ENCODE results near the gene D2HGDH. TPM values are rescaled to one million over a fixed set of nuclear protein-coding genes. Genes with fewer than 3 reads are reported as not detected.

Gene D2HGDH
- total RNA-seq, 4 donors from 2014 or later: 5.3 to 54.4 (median 13.7) TPM

DNA sequence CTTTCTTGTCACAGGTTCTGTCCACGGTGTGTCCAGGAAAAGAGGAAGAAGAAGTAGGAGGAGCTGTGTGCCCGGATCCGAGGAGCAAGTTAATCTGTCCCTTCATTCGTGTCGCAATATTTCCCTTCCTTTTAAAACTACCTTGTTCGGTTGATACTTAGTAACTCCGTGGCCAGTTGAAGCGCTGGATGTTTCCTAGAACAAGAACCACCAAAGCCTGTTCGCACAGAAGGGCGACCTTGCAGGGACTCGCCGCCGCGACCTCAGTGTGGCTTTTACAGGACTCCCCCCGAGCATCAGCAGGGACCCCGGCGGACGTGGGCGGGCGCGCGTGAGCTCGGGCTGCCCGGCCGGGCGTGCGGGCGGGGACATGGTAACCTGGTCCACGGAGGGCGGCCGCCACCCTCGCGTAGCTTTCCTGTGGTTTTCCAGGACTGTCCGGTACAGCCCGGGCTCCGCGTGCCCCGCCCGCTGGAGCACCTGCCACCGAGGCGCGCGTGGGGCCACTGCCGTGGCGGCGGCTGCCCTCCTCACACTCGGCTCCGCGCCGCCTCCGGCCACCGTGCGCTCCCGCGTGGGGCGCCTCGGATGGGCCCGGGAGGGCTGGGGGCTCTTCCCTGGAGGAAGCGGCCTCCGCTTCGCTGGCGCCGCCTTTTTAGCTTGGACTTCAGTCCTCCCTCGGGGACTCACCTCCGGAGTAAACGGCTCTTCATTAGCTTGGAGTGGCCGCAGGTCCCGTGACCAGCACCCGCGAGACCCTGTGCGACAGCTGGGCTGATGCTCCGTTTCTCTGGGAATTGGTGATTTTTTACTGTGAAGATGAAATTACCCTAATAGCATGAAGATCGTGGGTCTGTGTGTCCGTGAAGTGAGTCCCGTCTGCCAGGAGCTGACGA, 9.2 kb upstream of the D2HGDH start:
- intact Hi-C loops (cut with DNase I; ENCODE audit: low total_unique reads): no loop called here
- Histone ChIP-seq H3K36me3 (no peaks in the 10 kb centered on the region), H3K27ac (no peak overlapping the region), H3K4me3 (no peak overlapping the region), H3K4me1 (no peaks in the 10 kb centered on the region), H3K9me3 (no peaks in the 10 kb centered on the region), H3K27me3 (no peaks in the 10 kb centered on the region)
- no peak for DNase-seq
- TF ChIP-seq, protein P1, sequence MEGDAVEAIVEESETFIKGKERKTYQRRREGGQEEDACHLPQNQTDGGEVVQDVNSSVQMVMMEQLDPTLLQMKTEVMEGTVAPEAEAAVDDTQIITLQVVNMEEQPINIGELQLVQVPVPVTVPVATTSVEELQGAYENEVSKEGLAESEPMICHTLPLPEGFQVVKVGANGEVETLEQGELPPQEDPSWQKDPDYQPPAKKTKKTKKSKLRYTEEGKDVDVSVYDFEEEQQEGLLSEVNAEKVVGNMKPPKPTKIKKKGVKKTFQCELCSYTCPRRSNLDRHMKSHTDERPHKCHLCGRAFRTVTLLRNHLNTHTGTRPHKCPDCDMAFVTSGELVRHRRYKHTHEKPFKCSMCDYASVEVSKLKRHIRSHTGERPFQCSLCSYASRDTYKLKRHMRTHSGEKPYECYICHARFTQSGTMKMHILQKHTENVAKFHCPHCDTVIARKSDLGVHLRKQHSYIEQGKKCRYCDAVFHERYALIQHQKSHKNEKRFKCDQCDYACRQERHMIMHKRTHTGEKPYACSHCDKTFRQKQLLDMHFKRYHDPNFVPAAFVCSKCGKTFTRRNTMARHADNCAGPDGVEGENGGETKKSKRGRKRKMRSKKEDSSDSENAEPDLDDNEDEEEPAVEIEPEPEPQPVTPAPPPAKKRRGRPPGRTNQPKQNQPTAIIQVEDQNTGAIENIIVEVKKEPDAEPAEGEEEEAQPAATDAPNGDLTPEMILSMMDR (IDR thresholded peaks at IDR 0.05): no peak
- TF ChIP-seq POLR2A (IDR thresholded peaks at IDR 0.05): no peak

DNA sequence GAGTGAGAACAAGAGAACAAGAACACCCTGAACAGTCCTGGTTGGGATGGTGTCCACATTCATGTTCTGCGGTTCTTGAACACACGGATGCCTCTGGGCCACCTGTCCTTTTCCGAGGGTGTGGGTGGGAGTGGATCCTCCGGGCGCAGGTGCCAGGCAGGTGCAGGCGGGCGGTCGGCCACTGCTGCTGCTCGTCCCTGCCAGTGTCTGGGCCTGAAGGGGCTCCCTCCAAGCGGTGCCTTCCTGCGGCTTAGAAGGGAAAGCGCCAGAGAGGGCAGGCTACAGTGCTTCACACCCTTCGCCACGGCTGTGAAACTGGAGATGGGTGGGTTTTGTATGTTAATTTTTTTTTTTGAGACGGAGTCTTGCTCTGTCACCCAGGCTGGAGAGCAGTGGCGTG, 8.0 kb upstream of the D2HGDH start:
- no peak for TF ChIP-seq POLR2A (IDR thresholded peaks at IDR 0.05)
- TF ChIP-seq, protein P1 (IDR thresholded peaks at IDR 0.05): no peak
- H3K36me3 ChIP-seq: no peaks in the 10 kb centered on the region

DNA sequence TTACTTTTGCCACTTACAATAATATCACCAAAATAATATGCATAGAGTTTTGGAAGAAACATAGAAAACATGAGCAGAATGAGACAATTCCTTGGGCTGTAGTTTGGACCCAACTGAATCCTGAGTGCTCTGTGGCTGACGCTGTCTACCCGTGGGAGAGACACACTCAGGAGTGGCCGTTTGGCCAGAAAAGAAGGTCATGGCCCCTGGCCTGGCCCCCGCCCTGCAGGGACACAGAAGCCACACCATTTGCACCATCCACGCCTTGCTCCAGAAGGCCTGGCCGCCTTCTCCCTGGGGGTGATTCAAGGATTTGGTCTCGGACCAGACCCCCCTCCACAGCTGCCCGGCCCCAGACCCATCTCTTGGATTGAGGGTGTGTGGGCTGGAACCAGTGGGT, 6.4 kb upstream of the D2HGDH start:
- H3K4me1 ChIP-seq: no peaks in the 10 kb centered on the region
- H3K4me3 ChIP-seq: no peak overlapping the region
- intact Hi-C loops (cut with DNase I; ENCODE audit: low total_unique reads): no loop called here
- H3K36me3 ChIP-seq: no peaks in the 10 kb centered on the region
- no peaks in the 10 kb centered on the region for H3K27me3 ChIP-seq
- DNase-seq: no peak
- H3K27ac ChIP-seq: peak overlapping the region; percentile 26 to 46
- H3K9me3 ChIP-seq: no peaks in the 10 kb centered on the region
- no peak for TF ChIP-seq POLR2A (IDR thresholded peaks at IDR 0.05)
- TF ChIP-seq, protein P1 (IDR thresholded peaks at IDR 0.05): no peak

More for the DNA sequence above, 8.0 kb upstream of the D2HGDH start:
- no peak overlapping the region for H3K4me3 ChIP-seq
- DNase-seq: no peak
- no peaks in the 10 kb centered on the region for H3K4me1 ChIP-seq
- no peaks in the 10 kb centered on the region for H3K27me3 ChIP-seq
- intact Hi-C loops (cut with DNase I; ENCODE audit: low total_unique reads): no loop called here
- H3K27ac ChIP-seq: no peak overlapping the region
- H3K9me3 ChIP-seq: no peaks in the 10 kb centered on the region

DNA sequence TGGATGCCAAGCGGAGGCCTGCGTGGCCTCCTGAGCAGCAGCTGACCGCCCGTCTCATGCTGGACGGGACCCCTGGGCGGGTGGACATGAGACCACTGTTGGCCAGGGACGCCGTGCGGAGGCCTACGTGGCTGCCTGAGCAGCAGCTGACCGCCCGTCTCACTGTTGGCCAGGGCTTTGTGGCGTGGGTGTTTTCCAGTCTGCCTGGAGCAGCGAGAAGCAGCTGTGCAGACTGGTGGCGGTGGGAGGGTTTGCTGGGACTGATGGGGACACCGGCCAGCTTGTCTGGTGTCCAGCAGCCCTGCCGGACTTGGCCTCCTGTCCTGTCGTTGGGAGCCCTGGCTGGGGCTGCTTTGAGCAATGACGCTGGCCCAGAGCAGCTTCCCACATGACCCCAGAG, 5.8 kb upstream of the D2HGDH start:
- no peak overlapping the region for H3K4me3 ChIP-seq
- DNase-seq: peak in 1 of 2 donors; percentile 59
- H3K36me3 ChIP-seq: no peaks in the 10 kb centered on the region
- no peak for TF ChIP-seq POLR2A (IDR thresholded peaks at IDR 0.05)
- TF ChIP-seq, protein P1 (IDR thresholded peaks at IDR 0.05): no peak
- H3K9me3 ChIP-seq: no peaks in the 10 kb centered on the region
- intact Hi-C loops (cut with DNase I; ENCODE audit: low total_unique reads): no loop called here
- no peaks in the 10 kb centered on the region for H3K27me3 ChIP-seq
- H3K27ac ChIP-seq: peak overlapping the region; percentile 26 to 46
- no peaks in the 10 kb centered on the region for H3K4me1 ChIP-seq

DNA sequence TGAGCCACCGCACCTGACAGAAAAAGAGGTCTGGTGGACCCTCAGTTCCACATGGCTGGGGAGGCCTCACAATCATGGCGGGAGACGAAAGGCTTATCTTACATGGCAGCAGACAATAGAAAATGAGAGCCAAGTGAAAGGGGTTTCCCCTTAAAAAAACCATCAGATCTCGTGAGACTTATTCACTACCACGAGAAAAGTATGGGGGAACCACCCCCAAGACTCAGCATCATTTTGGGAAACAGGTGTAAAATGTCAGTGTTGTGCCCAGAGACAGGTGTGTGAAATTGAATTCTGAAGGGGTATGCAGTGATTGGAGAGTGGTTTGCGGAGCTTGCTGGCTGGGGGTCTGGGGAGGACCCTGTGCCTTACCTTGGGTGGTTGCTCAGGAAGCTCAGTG, 4.6 kb upstream of the D2HGDH start:
- Histone ChIP-seq H3K27me3 (no peaks in the 10 kb centered on the region), H3K4me1 (no peaks in the 10 kb centered on the region), H3K4me3 (no peak overlapping the region), H3K36me3 (no peaks in the 10 kb centered on the region), H3K27ac (no peak overlapping the region), H3K9me3 (no peaks in the 10 kb centered on the region)
- intact Hi-C loops (cut with DNase I; ENCODE audit: low total_unique reads): no loop called here
- TF ChIP-seq, protein P1 (IDR thresholded peaks at IDR 0.05): no peak
- no peak for TF ChIP-seq POLR2A (IDR thresholded peaks at IDR 0.05)
- DNase-seq: no peak

Data from uterus (tissue), 4 donors.